Stimulated activated CD4-positive, alpha-beta T cell treated with anti-CD3 and anti-CD28 coated beads, Interleukin-12 subunit alpha, Interleukin-12 subunit beta, amount 100 ng/mL, for 24 hours (primary cell): Measurements from ENCODE around the gene EIF1.
"Not testable (repeated sequence)": the region's sequence is repeated elsewhere in the genome, so short reads cannot be mapped to it uniquely, and the experiment has no call there.

Source experiments
- DNase-seq, 2 experiments: peaks; one replicate each; pipeline ENCODE4 v3.0.0-alpha.2; 2020; ENCODE audit warnings: low read depth in 2 of 2

The EIF1 gene

DNA sequence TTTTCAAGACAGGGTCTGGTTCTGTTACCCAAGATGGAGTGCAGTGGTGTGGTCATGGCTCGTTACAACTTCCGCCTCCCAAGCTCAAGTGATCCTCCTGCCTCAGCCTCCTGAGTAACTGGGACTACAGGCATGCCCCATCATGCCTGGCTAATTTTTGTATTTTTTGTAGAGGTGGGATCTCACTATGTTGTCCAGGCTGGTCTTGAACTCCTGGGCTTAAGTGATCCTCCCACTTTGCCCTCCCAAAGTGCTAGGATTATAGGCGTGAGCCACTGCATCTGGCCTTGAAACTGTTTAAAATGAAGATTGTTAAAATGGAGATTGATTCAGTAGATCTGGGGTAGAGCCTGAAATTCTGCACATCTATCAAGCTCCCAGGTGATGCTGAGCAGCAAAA is 12.2 kb downstream of the EIF1 start:
- not testable (repeated sequence) for DNase-seq

DNA sequence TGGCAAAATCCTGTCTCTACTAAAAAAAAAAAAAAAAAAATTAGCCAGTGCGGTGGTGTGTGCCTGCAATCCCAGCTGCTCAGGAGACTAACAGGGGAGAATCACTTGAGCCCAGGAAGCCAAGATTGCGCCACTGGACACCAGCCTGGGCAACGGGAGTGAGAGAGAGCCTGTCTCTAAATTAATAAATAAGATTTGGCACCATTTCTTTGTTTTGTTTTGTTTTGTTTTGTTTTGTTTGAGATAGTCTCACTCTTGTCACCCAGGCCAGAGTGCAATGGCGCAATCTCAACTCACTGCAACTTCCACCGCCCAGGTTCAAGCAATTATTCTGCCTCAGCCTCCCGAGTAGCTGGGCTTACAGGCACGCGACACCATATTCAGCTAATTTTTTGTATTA is 14.0 kb downstream of the EIF1 start:
- DNase-seq, result no peak

- no peak for DNase-seq
These were observed 16.7 kb downstream of the EIF1 start for GRCh38 chr17:41705271-41705991.

DNA sequence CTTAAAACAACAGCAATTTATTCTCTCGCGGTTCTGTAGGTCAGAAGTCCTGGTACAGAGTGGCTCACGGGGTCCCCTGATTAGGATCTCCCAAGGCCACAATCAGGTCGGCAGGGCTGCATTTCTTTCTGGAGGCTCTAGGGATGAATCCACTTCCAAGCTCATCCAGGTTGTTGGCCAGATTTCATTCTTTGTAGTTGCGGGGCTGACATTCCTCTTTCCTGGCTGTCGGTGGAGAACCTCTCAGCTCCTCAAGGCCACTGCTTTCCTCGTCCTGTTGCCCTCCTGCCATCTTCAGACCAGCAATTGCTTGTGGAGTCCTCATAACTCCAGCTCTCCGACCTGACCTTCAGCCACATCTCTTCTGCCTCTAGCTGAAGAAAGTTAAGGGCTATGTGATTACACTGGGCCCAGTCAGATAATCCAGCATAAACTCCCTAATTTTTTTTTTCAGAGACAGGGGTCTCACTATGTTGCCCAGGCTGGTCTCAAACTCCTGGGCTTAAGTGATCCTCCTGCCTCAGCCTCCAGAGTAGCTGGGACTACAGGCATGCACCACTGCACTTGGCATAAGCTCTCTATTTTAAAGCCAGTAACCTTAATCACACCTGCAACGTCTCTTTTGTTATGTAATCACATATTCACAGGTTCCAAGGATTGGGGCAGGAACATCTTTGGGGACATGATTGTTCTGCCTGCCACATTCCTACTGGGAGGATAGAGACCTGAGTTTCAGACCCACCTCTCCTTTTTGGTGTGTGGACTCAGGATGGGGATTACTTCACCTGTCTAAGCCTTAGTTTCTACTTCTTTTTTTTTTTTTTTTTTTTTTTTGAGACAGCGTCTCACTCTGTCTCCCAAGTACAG is 19.4 kb downstream of the EIF1 start:
- DNase-seq, result no peak

DNA sequence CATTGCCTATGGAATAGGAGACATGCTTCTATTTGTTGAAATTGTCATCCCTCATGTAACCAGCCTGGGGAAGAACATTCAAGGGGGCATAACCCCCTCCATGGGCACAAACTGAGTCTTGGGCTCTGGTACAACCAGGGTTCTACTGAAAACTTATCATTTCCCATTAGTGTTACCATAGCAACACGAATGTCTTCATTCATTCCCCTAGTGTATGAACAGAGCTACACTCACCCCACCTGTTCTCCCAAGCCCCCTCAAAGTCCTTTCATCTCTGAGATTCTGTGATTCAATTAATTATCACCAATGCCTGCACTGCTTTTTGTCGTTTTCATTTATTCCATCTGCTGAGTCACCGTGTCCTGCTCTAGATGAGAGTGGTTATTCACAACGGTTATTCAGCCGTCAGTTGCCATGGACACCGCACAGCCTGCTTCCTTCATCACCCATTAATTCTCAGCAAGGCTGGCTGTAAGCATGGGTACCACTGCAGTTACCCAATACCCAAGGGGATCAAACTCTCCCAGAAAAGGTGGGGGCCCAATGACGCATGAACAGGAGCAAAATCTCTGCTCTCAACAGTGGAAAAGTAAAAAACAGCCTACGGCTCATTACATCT is 21.9 kb downstream of the EIF1 start:
- DNase-seq, result no peak

GRCh38 chr17:41711669-41712400 is 23.1 kb downstream of the EIF1 start, which contains the start of gene GAST:
Gene GAST (plus strand): TSS chr17:41712331. CDS start chr17:41715437, 3,106 bp downstream.
- DNase-seq, result no peak

DNA sequence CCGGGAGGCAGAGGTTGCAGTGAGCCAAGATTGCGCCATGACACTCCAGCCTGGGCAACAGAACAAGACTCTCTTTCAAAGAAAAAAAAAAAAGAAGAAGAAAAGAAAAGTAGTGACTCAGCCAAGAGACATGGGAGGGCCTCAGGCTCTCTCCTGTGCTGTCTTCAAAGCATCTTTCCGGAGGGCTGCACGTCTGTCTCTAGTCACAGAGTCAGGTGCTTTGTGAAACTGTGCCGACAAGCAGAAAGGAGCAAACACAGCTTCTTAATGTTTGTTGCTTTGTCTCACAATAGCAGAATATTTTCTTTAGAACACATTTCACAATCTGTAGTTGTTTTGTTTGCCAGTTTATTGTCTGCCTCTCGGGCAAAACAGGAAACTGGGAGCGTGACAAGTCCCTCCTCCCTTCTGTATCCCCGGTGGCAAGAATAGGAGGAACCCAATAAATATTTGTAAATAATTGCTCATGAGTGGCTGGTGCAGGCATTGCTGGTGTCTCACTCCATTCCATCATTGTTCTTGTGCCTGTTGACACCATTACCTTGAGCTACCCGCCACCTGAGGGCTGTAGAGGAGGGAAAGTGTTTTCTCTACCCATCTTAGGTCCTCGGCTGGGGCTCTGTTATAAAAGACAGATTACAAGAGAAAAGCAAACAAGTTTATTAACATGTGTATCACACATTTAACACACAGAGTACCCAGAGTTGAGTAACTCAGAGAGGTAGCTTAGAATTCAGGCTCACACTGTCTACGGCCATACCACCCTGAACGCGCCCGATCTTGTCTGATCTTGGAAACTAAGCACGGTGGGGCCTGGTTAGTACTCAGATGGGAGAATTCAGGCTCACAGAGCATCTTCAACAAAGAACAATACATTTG is 29.0 kb downstream of the EIF1 start:
- no peak for DNase-seq

DNA sequence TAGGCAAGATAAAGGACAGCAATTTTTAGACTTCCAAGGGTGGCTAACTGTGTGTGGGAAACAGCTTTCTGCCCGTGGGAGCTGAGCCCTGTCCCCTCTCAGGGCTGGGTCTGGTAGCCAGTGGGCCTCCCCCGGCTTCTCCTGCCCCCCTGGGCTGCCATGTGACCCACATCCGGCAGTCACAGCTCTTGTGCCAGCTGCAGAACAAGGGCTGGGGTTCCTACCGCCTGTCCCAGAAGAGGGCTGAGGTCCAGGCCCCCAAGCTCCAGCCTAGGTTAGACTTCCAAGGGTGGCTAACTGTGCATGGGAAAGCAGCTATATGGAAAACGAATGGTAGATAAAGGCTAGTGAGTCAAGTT is 29.6 kb downstream of the EIF1 start:
- no peak for DNase-seq

GRCh38 chr17:41722231-41722630 is 33.5 kb downstream of the EIF1 start:
- DNase-seq, result no peak

GRCh38 chr17:41723801-41724475 is 35.3 kb downstream of the EIF1 start:
- no peak for DNase-seq

GRCh38 chr17:41724476-41725050 is 35.9 kb downstream of the EIF1 start:
- DNase-seq, result no peak

DNA sequence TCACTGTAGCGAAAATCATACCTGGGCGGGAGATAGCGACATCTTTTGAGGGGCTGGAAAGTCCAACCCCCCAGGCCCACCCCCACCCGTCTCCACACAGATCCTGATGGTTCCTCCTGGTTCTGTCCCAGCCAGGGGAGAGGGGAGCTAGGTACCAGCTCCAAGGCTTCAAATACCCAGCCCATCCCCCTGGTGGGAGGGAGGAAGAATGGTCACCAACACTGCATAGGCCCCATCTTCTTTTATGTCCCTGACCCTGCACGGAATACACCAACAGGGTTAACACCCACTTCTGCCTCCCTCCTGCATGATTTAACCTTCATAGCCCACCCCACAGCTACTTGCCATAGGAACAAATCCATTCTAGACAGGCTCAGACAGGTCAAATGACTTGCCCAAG is 36.4 kb downstream of the EIF1 start:
- no peak for DNase-seq

GRCh38 chr17:41728056-41728455 is 39.4 kb downstream of the EIF1 start:
- DNase-seq, result no peak

- no peak for DNase-seq
These were observed 41.8 kb downstream of the EIF1 start for GRCh38 chr17:41730479-41730878.

GRCh38 chr17:41731836-41732235 is 43.2 kb downstream of the EIF1 start:
- no peak for DNase-seq

DNA sequence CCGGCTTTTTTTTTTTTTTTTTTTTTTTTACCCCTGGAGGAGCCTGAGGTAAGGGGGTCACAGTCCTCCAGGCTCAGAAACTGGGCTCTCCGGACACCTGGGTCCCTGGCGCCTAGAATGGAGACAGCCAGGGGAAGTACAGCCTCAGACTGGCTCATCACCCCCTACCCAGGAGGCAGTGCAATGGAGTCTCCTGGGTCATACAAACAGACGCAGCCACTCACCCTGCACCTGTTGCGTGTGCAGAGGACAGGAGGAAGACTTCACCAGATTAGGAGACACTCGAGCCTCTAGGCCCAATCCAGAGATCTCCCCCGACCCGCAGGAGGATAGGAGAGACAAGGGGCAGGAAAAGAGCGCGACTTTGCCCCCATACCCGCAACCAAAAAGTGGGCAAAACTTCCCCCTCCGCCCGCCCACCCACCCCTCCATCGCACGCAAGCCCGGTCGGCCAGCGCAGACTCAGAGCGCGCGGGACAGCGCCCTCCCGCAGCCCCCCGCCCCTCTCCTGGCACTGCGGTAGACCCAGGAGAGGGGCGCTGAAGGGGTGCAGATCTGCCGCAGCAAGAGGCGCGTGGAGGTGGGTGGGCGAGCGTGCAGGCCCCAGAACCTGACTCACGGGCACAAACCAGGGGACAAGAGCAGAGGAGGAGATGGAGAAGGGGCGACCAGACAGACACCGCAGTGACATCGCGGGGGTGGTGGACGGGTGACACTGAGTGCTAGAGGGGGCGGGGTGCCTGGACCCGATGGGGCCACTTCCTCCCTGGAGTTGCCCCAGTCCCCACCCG is 44.9 kb downstream of the EIF1 start:
- DNase-seq, result no peak

DNA sequence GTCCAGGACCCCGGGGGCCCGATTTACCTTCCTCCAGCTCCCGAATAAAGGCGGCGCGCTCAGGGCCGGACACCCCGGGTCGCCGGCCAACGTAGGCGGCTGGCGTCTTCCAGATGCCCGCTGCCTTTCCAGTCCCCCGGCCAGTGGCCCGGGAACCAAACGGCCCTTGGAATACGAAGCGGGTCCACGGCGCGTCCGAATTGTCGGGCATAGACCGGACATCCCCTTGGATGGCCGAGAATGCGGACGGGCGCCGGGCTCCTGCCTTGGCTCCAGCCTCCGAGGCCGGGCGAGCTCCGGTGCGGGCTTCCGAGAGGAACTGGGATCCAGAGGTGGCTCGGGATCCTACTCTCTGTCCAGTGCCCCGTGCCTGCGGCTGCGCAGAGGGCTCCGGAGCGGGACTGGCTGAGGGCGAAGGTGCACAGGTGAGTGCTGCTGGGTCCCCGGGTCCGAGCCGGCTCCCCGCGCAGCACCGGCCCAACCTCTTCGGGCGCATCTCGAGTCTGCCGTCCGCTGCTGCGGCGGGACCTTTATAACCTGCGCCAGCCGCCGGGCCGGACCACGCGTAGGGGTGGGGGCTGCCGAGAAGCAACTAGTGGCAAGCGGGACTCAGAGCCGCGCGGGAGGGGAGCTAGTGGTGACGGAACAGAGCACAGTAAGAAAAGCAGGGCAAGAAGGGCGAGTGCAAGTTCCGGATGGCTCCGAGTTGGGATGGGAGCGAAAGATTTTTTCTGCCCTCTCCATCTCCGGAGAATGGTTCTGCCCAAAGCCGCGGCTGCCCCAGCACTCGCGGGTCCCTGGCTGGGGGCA is 45.7 kb downstream of the EIF1 start, which contains the start of gene HAP1:
HAP1 (minus strand) TSS at position 505 of the 810 bp plus-strand sequence; CDS start at position 496, 9 bp downstream.
- DNase-seq, result no peak

- no peak for DNase-seq
These were observed 46.2 kb downstream of the EIF1 start for GRCh38 chr17:41734949-41735313.
